ENCODE measurements around the gene KRIT1.
A peak's percentile ranks its signal among the peaks of the same experiment; 100 is the strongest.
"Not testable (repeated sequence)": the region's sequence is repeated elsewhere in the genome, so short reads cannot be mapped to it uniquely, and the experiment has no call there.

Gene KRIT1

DNA sequence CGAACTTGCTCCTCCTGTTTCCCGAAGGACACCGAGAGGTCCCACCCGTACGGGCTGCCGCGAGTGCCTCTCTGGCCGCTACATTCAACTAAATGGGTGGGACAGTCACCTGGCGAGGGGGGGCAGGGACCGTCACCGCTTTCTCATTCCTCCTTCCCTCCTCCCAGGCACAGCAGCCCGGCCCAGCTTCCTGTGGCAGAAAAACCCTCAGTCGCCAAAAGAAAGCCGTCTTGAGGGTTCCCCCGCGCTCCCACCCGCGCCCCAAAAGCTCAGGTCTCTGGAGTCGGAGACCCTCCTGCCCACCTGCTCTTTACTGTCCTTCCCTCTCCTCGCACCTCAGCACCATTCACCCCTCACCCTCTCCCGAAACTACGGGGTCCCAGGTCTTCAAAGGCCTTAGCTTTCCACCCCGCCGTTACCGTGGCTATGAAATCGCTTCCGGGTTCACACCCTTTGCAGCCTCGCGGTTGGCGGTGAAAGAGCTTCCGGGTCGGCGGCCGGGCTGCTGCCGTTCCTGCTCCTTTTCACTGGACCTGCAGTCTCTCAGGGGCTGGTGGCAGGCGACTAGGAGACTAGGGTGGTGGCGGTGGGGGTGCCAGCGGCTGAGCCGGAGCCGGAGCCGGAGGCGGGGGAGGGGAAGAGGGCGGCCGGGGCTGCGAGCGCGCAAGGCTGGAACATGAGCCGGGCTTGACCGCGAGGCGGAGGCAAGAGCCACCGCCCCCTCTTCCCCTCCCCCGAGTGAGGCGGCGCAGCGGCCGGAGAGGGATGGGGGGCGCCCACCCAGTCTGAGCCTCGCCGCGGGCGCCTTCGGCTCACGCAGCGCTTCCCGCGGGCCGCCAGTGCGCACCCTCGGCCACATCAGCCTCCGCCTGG, at the start of gene KRIT1, which contains the start of gene ANKIB1:
KRIT1 (minus strand) TSS at position 428 of the 873 bp plus-strand sequence. CDS start 3,779 bp downstream, outside the sequence.
ANKIB1 (plus strand) TSS at position 488 of the 873 bp plus-strand sequence. CDS start 49,005 bp downstream, outside the sequence.
- DNase-seq (ENCODE audit: low spot score), result peak; percentile 89

DNA sequence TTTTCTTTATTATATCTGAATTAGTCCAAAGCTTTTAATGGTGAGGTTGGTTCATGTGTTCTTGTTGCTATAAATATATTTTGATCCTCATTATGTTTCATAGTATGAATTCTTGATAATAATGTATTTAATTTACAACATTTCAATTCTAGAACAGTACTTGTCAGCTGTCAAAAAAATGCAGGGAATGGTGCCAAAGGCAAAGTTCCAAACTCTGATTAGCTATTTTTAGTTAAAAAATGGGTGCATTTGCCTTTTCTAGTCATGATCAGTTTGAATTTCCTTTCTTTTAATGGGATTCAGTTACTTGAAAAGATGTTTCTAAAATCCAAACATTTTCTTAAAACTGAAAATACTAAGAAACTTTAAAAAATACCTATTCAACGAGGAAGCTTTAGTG, 49.7 kb upstream of the KRIT1 start:
- DNase-seq (ENCODE audit: low spot score), result no peak

DNA sequence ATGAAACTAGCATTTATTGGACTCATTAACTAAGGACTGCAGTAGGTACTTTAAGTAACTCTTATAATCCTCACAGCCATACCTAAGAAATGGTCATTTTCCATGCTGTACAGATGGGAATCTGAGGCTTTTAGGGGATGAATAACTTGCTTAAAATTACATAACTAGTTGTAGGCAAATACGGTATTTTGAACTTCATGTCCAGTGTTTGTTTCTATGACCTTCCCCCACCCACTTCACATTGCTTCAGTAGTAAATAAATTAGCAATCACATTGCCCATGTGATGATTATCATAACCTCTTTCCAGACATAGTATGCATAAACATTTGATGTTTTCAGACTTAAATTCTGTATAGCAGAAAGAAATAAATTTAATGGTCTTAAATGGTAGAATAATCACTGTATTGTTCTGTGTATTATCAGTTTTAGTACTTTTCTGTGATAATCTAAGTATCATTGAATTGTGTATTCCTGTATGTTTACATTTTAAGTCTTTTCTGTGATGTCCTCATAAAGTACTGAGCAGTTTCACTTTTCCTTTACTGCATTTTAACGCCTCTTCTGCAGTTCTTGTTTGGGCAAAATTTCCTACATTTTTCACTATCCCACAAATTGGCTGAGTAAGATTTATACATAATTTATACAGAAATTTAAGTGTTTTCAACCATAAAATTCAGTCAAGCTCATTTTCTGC, 48.3 kb upstream of the KRIT1 start:
- no peak for DNase-seq (ENCODE audit: low spot score)

DNA sequence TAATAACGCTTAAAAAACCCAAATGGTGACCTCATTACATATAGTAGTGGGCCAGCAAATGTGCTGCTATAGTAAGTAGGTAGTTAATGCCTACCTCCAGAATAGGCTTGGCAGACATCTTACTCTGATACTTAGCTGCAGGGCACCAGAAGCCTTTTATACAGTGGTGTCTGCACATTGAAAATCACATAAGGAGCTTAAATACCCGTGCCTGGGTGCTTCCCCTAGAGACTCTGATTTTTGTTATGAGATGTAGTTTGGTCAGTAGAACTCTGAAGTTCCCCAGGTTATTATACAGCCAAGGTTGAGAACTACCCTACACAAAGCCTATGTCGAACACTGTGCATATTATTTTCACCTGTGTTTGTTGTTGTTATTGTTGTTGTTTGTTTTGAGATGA, 47.3 kb upstream of the KRIT1 start:
- DNase-seq (ENCODE audit: low spot score), result no peak

DNA sequence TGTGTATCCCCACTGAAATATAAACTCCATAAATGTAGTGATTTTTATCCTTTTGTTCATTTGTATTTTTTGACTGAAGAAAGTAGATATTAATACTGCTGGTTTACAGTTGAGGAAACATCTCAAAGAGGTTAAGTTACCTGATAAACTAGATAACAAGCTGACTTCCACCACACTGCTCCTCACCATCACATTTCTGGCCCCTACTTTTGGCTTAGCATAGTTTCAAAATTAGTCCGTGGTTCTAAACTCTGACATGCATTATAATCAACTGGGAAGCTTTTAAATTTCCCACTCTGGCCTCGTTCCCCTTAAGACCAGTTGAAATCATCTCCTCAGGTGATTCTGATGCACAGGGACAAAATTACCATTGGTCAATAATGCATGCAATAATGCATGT, 43.6 kb upstream of the KRIT1 start:
- no peak for DNase-seq (ENCODE audit: low spot score)

DNA sequence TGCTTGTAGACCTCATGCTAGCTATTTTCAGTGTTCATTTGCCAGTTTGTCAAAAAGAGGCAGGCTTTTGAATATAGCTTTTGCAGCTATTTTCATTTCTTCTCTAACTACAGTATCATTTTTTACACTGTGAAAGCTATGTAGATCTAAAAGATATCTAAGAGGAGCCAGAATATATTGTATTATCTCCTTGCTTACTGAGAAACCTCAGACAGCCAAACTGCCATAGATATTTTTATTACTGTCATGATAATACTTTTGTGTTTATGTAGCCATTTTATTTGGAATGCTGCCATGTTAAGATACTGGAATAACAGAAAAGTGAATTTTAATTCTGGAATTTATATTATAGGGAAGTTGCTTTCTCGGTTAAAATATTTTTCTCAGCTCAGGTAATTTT, 37.2 kb upstream of the KRIT1 start:
- no peak for DNase-seq (ENCODE audit: low spot score)

DNA sequence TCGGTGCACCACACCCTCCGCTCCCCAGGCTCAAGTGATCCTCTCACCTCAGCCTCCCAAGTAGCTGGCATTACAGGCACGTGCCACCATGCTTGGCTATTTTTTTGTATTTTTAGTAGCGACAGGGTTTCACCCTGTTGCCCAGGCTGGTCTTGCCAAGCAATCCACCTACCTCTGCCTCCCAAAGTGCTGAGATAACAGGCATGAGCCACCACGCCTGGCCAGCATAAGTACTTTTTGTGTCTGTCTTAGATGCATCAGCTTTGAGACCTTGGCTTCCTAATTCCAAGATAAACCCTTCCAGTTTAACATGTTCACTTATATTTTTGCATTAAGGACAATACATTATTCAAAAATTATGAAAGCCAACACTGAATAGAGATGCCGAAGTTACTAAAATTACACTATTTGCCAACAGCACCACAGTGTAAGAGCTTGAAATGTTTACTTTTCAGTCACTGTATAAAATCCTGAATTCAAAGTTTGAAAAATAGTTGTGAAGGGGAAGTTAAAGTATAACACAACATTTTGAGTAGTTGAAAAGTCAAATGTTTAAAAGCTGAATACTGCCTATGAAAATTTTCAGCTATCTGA, 36.6 kb upstream of the KRIT1 start:
- DNase-seq (ENCODE audit: low spot score), result no peak

DNA sequence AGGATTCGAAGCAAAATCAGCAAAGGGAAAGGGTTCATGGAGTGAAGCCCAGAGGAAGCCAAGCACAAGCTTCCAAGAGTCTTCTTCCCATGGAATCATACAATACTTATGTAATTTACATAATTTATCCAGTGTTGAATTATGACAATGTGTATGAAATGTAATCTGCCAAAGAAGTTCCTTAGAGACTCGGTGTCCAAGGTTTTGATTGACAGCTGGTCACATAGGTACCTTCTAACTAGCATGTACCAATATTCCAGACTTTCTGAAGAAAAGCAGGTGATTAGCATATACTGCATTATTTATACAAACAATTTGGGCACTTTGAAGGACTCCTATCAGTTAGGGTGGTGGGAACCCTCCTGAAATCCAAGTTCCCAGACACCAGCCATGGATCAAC, 35.3 kb upstream of the KRIT1 start:
- DNase-seq (ENCODE audit: low spot score), result no peak

DNA sequence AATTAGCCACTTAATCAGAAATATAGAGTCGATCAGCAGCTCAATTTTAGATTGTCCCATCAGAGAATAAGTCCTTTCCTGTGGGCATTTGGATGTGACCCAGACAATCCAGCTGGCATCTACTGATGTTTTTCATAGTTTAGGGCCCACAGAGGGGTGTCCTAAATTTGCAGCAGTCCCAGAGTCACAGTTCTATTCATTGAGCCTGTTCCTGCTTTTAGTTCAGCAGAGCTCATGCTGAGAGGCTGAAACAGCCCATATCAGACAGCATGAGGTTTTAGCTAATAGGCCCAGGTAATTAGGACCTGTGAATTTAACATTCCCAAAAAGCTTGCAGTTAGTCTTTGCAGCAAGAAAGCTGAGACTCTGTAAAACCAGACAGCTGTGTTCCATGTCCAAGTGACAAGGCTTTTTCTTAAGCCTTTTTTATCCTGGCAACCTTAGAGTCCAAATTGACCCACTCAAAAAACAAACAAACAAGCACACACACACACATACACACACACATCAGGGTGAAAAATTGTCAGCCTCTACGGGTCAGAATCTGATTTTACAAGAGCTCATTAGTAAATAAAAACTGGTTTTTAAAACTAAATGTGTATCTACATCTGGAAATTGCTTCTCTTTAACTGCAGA, 33.8 kb upstream of the KRIT1 start:
- DNase-seq (ENCODE audit: low spot score), result no peak

DNA sequence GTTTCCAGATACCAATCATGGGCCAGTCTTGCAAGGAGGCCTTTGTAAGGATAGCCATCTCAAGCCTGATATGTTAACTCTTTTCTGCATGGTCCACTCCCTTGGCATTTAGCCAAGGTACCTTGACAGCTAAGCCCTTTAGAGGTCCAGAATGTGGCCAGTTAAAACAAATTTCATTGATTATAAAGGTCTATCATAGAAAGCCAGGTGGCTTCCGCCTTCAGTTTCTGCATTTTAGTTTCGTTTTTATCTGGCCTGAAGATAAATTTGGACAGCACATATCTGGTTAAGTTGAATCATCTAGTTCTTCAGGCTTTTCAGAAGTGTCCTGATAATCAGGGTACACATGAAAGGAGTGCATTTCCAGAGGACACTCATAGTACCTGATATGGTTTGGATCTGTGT, 30.7 kb upstream of the KRIT1 start:
- DNase-seq (ENCODE audit: low spot score), result no peak

DNA sequence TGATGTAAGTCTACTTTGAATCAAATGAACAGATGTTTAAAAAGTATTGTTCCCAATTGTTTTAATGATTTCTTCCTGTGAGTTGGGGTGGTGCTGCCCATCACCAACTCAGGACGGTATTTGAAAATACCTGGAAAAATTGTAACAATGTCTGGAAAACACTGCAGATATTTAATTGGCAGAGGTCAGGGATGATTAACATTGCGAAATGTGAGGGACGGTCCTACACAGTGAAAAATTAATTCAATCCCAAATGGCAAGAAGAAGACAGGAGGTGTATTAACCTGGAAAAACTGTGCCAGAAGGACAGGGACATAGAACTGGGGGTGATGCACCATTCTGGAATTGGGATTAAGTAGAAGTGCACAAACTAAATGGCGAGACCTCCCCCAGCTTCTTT, 29.6 kb upstream of the KRIT1 start:
- no peak for DNase-seq (ENCODE audit: low spot score)

DNA sequence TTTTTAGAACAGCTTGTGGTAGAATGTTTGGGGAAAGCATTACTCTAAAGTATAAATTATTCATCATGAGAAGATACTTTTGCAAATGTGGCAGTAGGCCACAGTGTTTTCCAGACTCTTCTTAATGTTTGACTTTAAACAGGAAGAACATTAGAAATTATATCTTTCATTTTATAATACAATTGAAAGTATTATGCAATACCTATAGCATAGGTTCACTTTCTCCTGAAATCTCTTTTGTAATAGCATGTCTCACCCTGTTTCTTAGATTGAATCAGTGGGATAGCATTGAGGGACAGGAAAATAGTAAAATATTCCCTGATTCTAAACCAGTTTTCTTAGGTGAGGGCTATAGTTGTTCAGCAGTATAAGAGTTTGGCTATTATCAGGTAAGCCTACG, 23.2 kb upstream of the KRIT1 start:
- DNase-seq (ENCODE audit: low spot score), result no peak

DNA sequence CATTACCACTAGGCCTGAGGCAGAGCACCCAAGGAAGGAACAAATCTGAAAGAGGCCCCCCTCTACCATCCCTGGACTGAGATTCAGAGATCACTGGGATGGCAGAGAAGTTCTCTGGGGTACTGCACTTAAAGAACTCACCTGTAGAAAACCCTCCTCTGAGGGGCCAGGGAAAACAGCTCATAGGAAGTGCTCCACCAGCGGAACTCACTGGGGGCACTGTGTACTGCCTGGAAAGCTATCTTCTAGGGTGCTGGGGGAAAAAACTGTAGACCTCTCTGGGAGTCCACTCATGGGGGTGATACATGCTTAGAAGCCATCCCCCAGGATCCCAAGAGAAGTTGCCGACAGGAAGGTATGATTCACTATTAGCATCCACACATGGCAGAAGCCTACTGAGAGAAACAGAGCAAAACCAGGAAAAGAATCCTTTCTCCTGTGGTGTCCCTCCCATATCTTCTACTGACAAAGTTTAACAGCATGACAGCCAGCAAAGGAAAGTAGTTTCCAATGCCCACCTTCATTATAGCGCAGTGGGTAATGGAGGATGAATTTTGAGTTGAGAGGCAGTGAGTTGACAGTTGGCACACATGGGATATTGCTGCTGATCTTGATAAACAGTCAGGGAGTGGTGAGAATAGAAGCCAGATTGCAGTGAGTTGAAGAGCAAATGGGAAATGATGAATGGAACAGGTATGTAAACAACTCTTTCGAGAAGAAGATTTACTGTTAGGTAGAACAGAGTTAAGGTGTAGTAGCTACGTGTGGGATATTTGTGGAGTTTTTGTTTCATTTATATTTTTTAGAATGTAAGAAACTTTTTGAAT, 20.9 kb upstream of the KRIT1 start:
- DNase-seq (ENCODE audit: low spot score), result no peak

DNA sequence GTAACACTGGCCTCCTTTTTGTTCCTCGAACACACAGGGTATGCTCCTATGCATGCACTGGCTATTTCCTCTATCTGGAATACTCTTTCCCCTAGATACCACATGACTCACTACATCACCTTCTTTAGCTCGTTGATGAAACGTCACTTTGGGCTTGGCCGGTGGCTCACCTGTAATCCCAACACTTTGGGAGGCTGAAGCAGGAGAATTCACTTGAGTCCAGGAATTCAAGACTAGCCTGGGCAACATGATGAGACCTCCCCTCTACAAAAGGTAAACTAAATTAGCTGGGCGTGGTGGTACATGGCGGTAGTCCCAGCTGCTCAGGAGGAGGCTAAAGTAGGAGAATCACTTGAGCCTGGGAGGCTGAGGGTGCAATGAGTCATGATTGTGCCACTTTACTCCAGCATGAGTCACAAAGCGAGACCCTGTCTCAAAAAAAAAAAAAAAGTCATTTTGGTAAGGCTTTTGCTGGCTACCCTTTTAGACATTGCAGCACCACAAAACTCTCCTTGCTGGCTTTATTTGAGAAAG, 14.6 kb upstream of the KRIT1 start:
- DNase-seq (ENCODE audit: low spot score), result no peak

DNA sequence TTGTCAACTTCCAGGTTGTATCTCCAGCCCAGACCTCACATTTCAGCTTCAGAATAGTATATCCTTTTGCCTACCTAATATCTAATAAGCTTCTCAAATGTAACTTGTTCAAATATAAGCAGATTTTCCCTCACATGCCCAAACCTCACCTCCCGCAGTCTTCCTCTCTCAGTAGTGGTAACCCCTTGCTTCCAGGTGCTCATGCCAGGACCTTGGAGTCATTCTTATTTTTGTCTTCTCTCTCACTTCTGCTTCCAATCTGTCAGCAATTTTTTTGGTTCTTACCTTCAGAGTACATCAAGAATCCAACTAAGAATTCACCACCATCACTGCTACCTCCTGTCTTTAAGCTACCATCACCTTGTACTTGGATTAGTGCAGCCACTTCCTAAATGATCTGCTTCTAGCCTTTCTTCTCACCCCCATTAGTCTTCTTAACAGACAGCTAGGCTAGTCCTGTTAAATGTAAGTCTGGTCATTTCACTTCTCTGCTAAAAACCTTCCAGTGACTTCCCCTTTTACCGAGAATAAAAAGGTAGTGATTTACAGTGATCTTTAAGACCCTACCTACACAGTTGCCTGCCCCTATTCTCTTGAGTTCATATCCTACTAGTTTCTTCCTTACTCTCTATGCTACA, 14.0 kb upstream of the KRIT1 start:
- DNase-seq (ENCODE audit: low spot score), result no peak

DNA sequence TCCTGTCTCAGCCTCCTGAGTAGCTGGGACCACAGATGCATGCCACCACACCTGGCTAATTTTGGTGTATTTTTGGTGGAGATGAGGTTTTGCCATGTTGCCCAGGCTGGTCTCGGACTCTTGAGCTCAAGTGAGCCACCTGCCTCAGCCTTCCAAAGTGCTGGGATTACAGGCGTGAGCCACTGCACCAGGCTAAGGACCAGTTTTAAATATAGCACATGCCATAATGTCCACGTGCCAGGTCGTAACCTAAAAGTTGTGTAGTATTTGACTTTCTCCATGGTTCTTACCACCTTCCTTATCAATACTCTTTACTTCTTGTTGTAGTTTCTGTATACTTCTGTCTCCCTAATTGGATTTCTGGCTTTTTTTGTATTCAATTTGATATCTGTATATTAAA, 13.3 kb upstream of the KRIT1 start:
- DNase-seq (ENCODE audit: low spot score), result no peak

DNA sequence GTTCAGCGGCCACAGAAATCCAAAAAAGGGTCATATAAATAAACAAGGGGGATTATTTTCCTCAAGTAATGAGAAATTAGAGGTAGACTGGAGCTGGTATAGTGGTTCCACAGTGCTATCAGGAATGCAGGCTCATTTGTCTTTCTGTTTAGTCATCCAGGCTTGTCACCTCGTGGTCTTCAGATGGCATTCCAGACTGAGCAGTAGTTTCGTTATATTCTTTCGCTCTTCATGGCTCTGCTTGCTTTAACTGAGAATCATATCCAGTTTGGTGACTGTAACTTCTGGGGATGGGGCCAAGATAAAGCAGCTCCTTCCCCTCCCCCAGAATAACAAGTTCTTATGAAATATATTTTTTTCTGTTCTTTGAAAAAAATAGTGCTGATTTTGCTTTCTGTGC, 9.6 kb upstream of the KRIT1 start:
- DNase-seq (ENCODE audit: low spot score), result peak; percentile 81

DNA sequence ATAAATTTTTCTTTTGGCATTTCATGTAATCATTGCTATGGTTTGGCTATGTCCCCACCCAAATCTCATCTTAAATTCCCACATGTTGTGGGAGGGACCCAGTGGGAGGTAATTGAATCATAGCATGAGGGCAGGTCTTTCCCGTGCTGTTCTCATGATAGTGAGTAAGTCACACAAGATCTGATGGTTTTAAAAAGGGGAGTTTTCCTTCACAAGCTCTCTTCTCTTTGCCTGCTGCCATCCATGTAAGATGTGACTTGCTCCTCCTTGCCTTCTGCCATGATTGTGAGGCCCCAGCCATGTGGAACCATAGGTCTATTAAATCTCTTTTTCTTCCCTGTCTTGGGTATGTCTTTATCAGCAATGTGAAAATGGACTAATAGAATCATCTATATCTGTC, 9.1 kb upstream of the KRIT1 start:
- not testable (repeated sequence) for DNase-seq (ENCODE audit: low spot score)

DNA sequence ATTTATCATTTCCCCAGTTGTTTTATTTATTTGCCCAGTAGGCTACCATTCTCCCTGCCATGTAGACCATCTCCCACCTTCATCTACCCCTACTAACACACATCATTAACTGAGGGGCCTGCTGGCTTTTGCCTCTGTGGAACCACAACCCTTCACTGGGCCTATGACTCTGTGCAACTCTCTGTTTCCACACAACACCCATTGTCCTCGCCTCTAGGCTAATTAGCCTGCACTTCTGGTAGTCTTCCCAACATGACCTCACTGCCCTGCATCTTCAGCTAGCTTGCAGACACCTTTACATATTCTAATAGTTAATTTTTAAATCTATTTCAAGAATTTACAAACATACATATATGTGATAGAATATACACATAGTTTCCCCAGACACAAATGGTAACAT, 7.5 kb upstream of the KRIT1 start:
- DNase-seq (ENCODE audit: low spot score), result no peak

DNA sequence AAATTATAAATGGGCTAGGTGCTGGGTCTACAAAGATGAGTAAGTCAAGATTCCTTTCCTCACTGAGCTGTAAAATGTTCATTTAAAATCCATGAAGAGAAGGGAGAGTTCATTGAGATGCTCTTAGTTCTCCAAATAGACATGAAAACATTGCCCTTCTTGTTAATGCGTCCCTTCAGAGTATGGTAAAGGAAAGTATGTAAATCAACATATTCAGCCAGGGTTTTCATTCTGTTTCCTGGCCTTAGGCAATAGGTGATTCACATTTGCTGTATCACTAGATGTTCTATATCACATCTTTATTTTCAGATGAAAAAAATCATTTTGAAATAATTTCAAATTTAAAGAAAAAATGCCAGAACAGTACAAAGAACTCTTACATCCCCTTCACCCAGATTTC, 5.5 kb upstream of the KRIT1 start:
- no peak for DNase-seq (ENCODE audit: low spot score)

DNA sequence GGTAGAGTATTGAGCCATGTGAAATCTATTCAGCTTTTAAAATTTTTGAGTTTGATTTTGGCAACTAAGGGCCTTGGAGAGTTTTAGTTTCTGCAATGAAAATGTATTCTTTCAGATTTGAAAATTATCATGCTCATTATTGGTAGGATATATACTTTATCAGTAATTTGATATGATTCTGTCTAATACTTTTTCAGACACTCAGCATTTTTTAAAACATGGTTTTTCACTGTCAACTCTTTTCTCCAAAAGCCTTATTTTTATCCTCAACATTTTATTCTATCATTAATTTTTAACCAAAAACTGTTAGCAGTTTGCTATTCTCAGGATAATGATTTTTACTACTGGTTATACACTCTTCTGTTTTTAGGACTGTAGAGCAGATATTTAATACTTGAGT, 4.9 kb upstream of the KRIT1 start:
- no peak for DNase-seq (ENCODE audit: low spot score)
